H9 (cell line): ENCODE results near the gene GPR15LG. TPM values are rescaled to one million over a fixed set of nuclear protein-coding genes. Genes with fewer than 3 reads are reported as not detected.

Source experiments
- DNase-seq: peaks from one replicate; pipeline ENCODE4 v3.0.0-alpha.2; 2017
- H2AFZ ChIP-seq: one replicate; pipeline ENCODE4 v1.6.1; 2013; ENCODE audit warnings: mild to moderate bottlenecking, low read length, control low read depth, moderate library complexity
- H2AK5ac ChIP-seq: 2 replicates; pipeline ENCODE4 v1.6.1; 2013; ENCODE audit warnings: low read length, control low read depth, mixed read lengths; ENCODE audit not compliant: insufficient read length
- H2BK120ac ChIP-seq: one replicate; pipeline ENCODE4 v1.6.1; 2013; ENCODE audit warnings: low read depth, mild to moderate bottlenecking, low read length, control low read depth, inconsistent platforms; ENCODE audit not compliant: poor library complexity, severe bottlenecking
- H2BK12ac ChIP-seq: 2 replicates; pipeline ENCODE4 v1.6.1; 2013; ENCODE audit warnings: low read length, control low read depth, mixed read lengths, low read depth; ENCODE audit not compliant: insufficient read length
- H2BK15ac ChIP-seq: 2 replicates; pipeline ENCODE4 v1.6.1; 2013; ENCODE audit warnings: low read depth, low read length, control low read depth
- H2BK20ac ChIP-seq: one replicate; pipeline ENCODE4 v1.6.1; 2013; ENCODE audit warnings: low read depth, mild to moderate bottlenecking, low read length, control low read depth, inconsistent platforms; ENCODE audit not compliant: poor library complexity, severe bottlenecking
- H2BK5ac ChIP-seq: 2 replicates; pipeline ENCODE4 v1.6.1; 2013; ENCODE audit warnings: low read length, control low read depth, mixed read lengths; ENCODE audit not compliant: insufficient read length
- H3K14ac ChIP-seq: 2 replicates; pipeline ENCODE4 v1.6.1; 2013; ENCODE audit warnings: low read length, control low read depth; ENCODE audit not compliant: insufficient read depth
- H3K18ac ChIP-seq: 2 replicates; pipeline ENCODE4 v1.6.1; 2013; ENCODE audit warnings: low read depth, mild to moderate bottlenecking, mixed read lengths, low read length, control low read depth; ENCODE audit not compliant: insufficient read length
- H3K23ac ChIP-seq: 2 replicates; pipeline ENCODE4 v1.6.1; 2013; ENCODE audit warnings: low read length, control low read depth, mixed read lengths, low read depth; ENCODE audit not compliant: insufficient read length
- H3K23me2 ChIP-seq: 2 replicates; pipeline ENCODE4 v1.6.1; 2013; ENCODE audit warnings: low read depth, mild to moderate bottlenecking, mixed read lengths, low read length, control low read depth; ENCODE audit not compliant: insufficient read length, poor library complexity, severe bottlenecking
- H3K27ac ChIP-seq: 2 replicates; pipeline ENCODE4 v1.5.1; 2013; ENCODE audit warnings: low read length, control low read depth, mixed read lengths, low read depth; ENCODE audit not compliant: insufficient read length
- H3K27me3 ChIP-seq: 2 replicates; pipeline ENCODE4 v1.6.1; 2013; ENCODE audit warnings: low read length, control low read depth, inconsistent platforms; ENCODE audit not compliant: insufficient read depth
- H3K4ac ChIP-seq: 2 replicates; pipeline ENCODE4 v1.6.1; 2013; ENCODE audit warnings: low read depth, mild to moderate bottlenecking, control low read depth, inconsistent platforms, low read length, moderate library complexity
- H3K4me1 ChIP-seq: 2 replicates; pipeline ENCODE4 v1.6.1; 2013; ENCODE audit warnings: low read length, control low read depth, inconsistent platforms; ENCODE audit not compliant: insufficient read depth
- H3K4me2 ChIP-seq: 2 replicates; pipeline ENCODE4 v1.6.1; 2013; ENCODE audit warnings: low read length, control low read depth, mixed read lengths; ENCODE audit not compliant: insufficient read length, insufficient read depth
- H3K56ac ChIP-seq: 2 replicates; pipeline ENCODE4 v1.6.1; 2013; ENCODE audit warnings: low read depth, mild to moderate bottlenecking, mixed read lengths, low read length, control low read depth; ENCODE audit not compliant: insufficient read length
- H3K79me1 ChIP-seq: 2 replicates; pipeline ENCODE4 v1.6.1; 2013; ENCODE audit warnings: low read depth, mild to moderate bottlenecking, moderate library complexity, low read length, control low read depth, inconsistent platforms; ENCODE audit not compliant: insufficient read depth, poor library complexity, severe bottlenecking
- H3K79me2 ChIP-seq: 2 replicates; pipeline ENCODE4 v1.6.1; 2013; ENCODE audit warnings: low read length, control low read depth, inconsistent platforms; ENCODE audit not compliant: insufficient read depth
- H3K9ac ChIP-seq: 2 replicates; pipeline ENCODE4 v1.6.1; 2013; ENCODE audit warnings: low read length, control low read depth, mixed read lengths; ENCODE audit not compliant: insufficient read length; ENCODE audit errors: extremely low read depth
- H3K9me3 ChIP-seq: one replicate; pipeline ENCODE4 v1.6.1; 2013; ENCODE audit warnings: low read depth, low read length, inconsistent platforms; ENCODE audit not compliant: control insufficient read depth
- H3T11ph ChIP-seq: one replicate; pipeline ENCODE4 v1.6.1; 2013; ENCODE audit warnings: mild to moderate bottlenecking, low read length, control low read depth, inconsistent platforms
- H4K20me1 ChIP-seq: one replicate; pipeline ENCODE4 v1.6.1; 2013; ENCODE audit not compliant: control insufficient read depth, insufficient read length, insufficient read depth
- H4K5ac ChIP-seq: 2 replicates; pipeline ENCODE4 v1.6.1; 2013; ENCODE audit warnings: low read depth, mild to moderate bottlenecking, mixed read lengths, low read length, control low read depth; ENCODE audit not compliant: insufficient read length
- H4K8ac ChIP-seq: replicated peaks from 2 replicates; pipeline ENCODE4 v1.6.1; 2013; ENCODE audit warnings: low read length, control low read depth, mixed read lengths, low read depth; ENCODE audit not compliant: insufficient read length
- H4K91ac ChIP-seq: 2 replicates; pipeline ENCODE4 v1.6.1; 2013; ENCODE audit warnings: low read depth, mild to moderate bottlenecking, moderate library complexity, mixed read lengths, low read length, control low read depth; ENCODE audit not compliant: insufficient read length
- H3K27ac Mint-ChIP-seq, 3 experiments: 2 replicates in 2 of 3; 3 replicates in 1 of 3; pipeline ENCODE4 v1.8.0; 2020 to 2021; ENCODE audit warnings: mixed read lengths in 3 of 3, mild to moderate bottlenecking in 1 of 3, moderate library complexity in 1 of 3
- H3K27me3 Mint-ChIP-seq: 2 replicates; pipeline ENCODE4 v1.8.0; 2021; ENCODE audit warnings: low read depth, mild to moderate bottlenecking, moderate library complexity, mixed read lengths
- H3K36me3 Mint-ChIP-seq, 3 experiments: 2 replicates in 2 of 3; 3 replicates in 1 of 3; pipeline ENCODE4 v1.8.0; 2020 to 2021; ENCODE audit warnings: low read depth in 3 of 3, mixed read lengths in 3 of 3; ENCODE audit not compliant: insufficient read depth in 1 of 3
- H3K4me1 Mint-ChIP-seq, 2 experiments: 2 replicates each; pipeline ENCODE4 v1.8.0; 2020; ENCODE audit warnings: mixed read lengths in 2 of 2
- H3K4me3 Mint-ChIP-seq, 2 experiments: 2 replicates in 1 of 2; 3 replicates in 1 of 2; pipeline ENCODE4 v1.8.0; 2020 to 2021; ENCODE audit warnings: mild to moderate bottlenecking in 2 of 2, mixed read lengths in 2 of 2, moderate library complexity in 1 of 2
- H3K9me3 Mint-ChIP-seq, 2 experiments: 2 replicates in 1 of 2; 3 replicates in 1 of 2; pipeline ENCODE4 v1.8.0; 2020; ENCODE audit warnings: mild to moderate bottlenecking in 2 of 2, mixed read lengths in 2 of 2, moderate library complexity in 1 of 2
- CTCF ChIP-seq: fragments of 200-600 bp; sonication (generic); conservative IDR thresholded peaks from 3 replicates; pipeline ENCODE4 v1.8.0; 2021; ENCODE audit warnings: antibody characterized with exemption, mild to moderate bottlenecking
- WGBS: extraction: QIAGEN DNeasy Blood & Tissue Kit; methylation state at CpG from one replicate; pipeline ENCODE4 v1.1.7; 2013; ENCODE audit warnings: missing lambda C conversion rate, low lambda C conversion rate, mixed read lengths; ENCODE audit not compliant: insufficient read length; ENCODE audit errors: extremely low coverage; 5-methylcytosine and 5-hydroxymethylcytosine counted together
- total RNA-seq: library from RNA; stranded (reverse); gene quantifications from 2 replicates; pipeline ENCODE4 v1.2.1, GENCODE V29; 2021

GPR15LG gene
- total RNA-seq, 1 experiment from 2014 or later = not detected

GRCh38 chr10:84135836-84136235 lies 37.8 kb upstream of the GPR15LG start:
- Histone ChIP-seq H3K23ac (no peak overlapping the region), H2BK120ac (no peak overlapping the region), H3K4me2 (no peak overlapping the region), H2BK5ac (no peak overlapping the region), H4K20me1 (no peaks in the 10 kb centered on the region), H3K27me3 (no peaks in the 10 kb centered on the region), H4K5ac (no peak overlapping the region), H3T11ph (no peak overlapping the region), H3K9me3 (no peaks in the 10 kb centered on the region), H3K56ac (no peak overlapping the region), H3K79me1 (no peaks in the 10 kb centered on the region), H3K18ac (no peak overlapping the region), H3K9ac (no peak overlapping the region), H3K23me2 (peaks cover 5% of the 10 kb centered on the region), H2AFZ (no peak overlapping the region), H4K91ac (no peak overlapping the region), H2BK12ac (no peak overlapping the region), H2BK15ac (no peak overlapping the region), H3K14ac (no peak overlapping the region), H3K27ac (no peak overlapping the region), H3K4ac (no peak overlapping the region), H2BK20ac (no peak overlapping the region), H2AK5ac (no peak overlapping the region), H3K79me2 (peaks cover 5% of the 10 kb centered on the region), H3K4me1 (peaks cover 8% of the 10 kb centered on the region; the same call in 1 of the 2 replicates), H4K8ac (no peak overlapping the region)
- Mint-ChIP-seq H3K27me3 (peaks cover 14% of the 10 kb centered on the region), H3K4me3 (no peak overlapping the region), H3K36me3 (no peaks in the 10 kb centered on the region; a peak in 1 of 7 replicates), H3K9me3 (no peaks in the 10 kb centered on the region), H3K4me1 (peaks cover 21% of the 10 kb centered on the region in 2 experiments), H3K27ac (no peak overlapping the region)
- WGBS = no CpG with 5 or more reads among the region's 2 CpGs
- DNase-seq = no peak
- TF ChIP-seq CTCF = no peak
